Measurements from ENCODE around the gene HMG20B.
A peak's percentile ranks its signal among the peaks of the same experiment; 100 is the strongest.

HMG20B gene

DNA sequence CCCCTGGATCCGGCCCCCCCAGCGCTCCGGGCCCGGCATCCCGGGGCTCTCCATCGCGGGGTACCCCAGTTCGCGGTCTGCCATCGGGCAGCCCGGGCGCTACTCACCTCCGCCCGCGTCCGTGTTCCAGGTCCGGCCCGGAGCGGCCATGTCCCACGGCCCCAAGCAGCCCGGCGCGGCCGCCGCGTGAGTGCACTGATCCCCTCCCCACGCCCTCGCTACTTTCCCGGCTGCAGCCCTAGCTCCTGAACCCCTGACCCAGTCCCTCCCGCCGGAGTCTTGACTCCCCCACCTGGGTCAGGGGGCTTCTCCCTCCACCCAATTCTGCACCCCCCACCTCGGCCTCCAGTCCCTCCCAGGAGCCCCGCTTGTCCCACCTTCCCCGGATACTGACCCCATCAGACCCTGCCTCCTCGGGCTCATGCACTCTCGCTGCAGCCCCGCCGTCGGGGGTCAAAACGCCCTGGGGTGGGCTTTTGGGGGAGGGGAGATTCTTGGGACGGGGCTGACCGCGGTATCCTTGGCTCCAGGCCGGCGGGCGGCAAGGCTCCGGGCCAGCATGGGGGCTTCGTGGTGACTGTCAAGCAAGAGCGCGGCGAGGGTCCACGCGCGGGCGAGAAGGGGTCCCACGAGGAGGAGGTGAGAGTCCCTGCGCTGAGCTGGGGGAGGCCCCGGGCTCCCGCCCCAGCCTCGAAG lies 566 bp downstream of the HMG20B start (continued):
- no peak for TF ChIP-seq PATZ1 (CRISPR knock-in tag; IDR thresholded peaks at IDR 0.05; ENCODE audit: borderline replicate concordance)
- TF ChIP-seq PPARA (CRISPR knock-in tag; IDR thresholded peaks at IDR 0.05; ENCODE audit: borderline replicate concordance): no peak
- TF ChIP-seq ARNTL (CRISPR knock-in tag; IDR thresholded peaks at IDR 0.05; ENCODE audit: borderline replicate concordance, low read depth): no peak
- TF ChIP-seq TOX (CRISPR knock-in tag; IDR thresholded peaks at IDR 0.05; ENCODE audit: borderline replicate concordance): no peak

DNA sequence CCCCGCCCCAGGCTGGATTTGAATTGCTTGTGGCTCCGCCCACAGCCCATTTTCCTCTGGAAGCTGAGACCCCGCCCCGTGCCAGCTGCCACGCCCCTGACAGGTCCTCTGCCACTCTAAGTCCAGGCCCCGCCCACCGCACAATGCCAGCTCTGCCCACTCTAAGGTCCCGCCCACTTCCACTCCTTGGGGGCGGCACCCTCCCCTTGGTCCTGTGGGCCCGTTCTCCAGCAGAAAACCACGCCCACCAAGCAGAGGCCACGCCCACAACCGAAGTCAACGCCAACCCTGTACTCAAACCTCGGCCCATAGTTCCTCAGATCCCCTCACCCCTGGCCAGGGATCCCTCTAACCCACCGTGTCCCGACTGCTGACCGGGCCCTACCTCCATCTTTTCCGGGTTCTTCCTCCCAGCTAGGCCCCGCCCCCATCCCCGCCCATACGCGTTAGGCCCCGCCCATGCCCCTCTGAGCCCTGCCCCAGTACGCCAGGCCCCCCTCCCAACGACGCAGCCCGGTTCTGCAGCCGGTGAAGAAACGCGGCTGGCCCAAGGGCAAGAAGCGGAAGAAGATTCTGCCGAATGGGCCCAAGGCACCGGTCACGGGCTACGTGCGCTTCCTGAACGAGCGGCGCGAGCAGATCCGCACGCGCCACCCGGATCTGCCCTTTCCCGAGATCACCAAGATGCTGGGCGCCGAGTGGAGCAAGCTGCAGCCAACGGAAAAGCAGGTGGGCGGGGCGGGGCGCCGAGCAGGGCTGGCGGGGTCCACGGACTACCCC lies 1.3 kb downstream of the HMG20B start:
- TF ChIP-seq PATZ1 (CRISPR knock-in tag; IDR thresholded peaks at IDR 0.05; ENCODE audit: borderline replicate concordance): no peak
- TF ChIP-seq GLIS3 (CRISPR knock-in tag; IDR thresholded peaks at IDR 0.05): no peak
- no peak for TF ChIP-seq ZNF565 (CRISPR knock-in tag; conservative IDR thresholded peaks at IDR 0.05; ENCODE audit: low read depth)
- no peak for TF ChIP-seq OSR1 (CRISPR knock-in tag; IDR thresholded peaks at IDR 0.05)
- TF ChIP-seq ESRRG (CRISPR knock-in tag; IDR thresholded peaks at IDR 0.05): no peak
- no peak for TF ChIP-seq CSDC2 (CRISPR knock-in tag; IDR thresholded peaks at IDR 0.05)
- TF ChIP-seq, protein P1, sequence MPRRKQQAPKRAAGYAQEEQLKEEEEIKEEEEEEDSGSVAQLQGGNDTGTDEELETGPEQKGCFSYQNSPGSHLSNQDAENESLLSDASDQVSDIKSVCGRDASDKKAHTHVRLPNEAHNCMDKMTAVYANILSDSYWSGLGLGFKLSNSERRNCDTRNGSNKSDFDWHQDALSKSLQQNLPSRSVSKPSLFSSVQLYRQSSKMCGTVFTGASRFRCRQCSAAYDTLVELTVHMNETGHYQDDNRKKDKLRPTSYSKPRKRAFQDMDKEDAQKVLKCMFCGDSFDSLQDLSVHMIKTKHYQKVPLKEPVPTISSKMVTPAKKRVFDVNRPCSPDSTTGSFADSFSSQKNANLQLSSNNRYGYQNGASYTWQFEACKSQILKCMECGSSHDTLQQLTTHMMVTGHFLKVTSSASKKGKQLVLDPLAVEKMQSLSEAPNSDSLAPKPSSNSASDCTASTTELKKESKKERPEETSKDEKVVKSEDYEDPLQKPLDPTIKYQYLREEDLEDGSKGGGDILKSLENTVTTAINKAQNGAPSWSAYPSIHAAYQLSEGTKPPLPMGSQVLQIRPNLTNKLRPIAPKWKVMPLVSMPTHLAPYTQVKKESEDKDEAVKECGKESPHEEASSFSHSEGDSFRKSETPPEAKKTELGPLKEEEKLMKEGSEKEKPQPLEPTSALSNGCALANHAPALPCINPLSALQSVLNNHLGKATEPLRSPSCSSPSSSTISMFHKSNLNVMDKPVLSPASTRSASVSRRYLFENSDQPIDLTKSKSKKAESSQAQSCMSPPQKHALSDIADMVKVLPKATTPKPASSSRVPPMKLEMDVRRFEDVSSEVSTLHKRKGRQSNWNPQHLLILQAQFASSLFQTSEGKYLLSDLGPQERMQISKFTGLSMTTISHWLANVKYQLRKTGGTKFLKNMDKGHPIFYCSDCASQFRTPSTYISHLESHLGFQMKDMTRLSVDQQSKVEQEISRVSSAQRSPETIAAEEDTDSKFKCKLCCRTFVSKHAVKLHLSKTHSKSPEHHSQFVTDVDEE (CRISPR knock-in tag; IDR thresholded peaks at IDR 0.05): no peak
- TF ChIP-seq RARB (CRISPR knock-in tag; IDR thresholded peaks at IDR 0.05): no peak
- TF ChIP-seq ZFP30 (CRISPR knock-in tag; IDR thresholded peaks at IDR 0.05): no peak
- TF ChIP-seq ZNF8 (CRISPR knock-in tag; IDR thresholded peaks at IDR 0.05): no peak
- peak; percentile 60 for ATAC-seq

DNA sequence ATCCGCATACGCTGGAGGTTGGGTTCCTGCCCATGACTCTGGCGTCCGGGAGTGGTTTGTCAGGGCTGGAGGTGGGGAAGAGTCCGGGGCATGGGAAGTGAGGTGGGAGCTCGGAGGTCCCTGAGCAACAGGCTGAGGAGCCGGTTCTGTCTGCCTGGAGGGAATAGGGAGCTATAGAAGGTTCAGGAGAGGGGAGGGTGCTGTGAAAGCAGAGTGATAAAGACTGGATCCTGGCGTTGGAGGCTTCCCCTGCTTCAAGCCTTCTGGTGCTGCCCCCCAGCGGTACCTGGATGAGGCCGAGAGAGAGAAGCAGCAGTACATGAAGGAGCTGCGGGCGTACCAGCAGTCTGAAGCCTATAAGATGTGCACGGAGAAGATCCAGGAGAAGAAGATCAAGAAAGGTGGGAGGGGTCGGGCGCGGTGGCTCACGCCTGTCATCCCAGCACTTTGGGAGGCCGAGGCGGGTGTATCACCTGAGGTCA lies 2.6 kb downstream of the HMG20B start:
- TF ChIP-seq, protein P2, sequence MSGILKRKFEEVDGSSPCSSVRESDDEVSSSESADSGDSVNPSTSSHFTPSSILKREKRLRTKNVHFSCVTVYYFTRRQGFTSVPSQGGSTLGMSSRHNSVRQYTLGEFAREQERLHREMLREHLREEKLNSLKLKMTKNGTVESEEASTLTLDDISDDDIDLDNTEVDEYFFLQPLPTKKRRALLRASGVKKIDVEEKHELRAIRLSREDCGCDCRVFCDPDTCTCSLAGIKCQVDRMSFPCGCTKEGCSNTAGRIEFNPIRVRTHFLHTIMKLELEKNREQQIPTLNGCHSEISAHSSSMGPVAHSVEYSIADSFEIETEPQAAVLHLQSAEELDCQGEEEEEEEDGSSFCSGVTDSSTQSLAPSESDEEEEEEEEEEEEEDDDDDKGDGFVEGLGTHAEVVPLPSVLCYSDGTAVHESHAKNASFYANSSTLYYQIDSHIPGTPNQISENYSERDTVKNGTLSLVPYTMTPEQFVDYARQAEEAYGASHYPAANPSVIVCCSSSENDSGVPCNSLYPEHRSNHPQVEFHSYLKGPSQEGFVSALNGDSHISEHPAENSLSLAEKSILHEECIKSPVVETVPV (CRISPR knock-in tag; IDR thresholded peaks at IDR 0.05): no peak
- TF ChIP-seq, protein P3, sequence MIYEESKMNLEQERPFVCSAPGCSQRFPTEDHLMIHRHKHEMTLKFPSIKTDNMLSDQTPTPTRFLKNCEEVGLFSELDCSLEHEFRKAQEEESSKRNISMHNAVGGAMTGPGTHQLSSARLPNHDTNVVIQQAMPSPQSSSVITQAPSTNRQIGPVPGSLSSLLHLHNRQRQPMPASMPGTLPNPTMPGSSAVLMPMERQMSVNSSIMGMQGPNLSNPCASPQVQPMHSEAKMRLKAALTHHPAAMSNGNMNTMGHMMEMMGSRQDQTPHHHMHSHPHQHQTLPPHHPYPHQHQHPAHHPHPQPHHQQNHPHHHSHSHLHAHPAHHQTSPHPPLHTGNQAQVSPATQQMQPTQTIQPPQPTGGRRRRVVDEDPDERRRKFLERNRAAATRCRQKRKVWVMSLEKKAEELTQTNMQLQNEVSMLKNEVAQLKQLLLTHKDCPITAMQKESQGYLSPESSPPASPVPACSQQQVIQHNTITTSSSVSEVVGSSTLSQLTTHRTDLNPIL (CRISPR knock-in tag; IDR thresholded peaks at IDR 0.05; ENCODE audit: low read depth): no peak
- TF ChIP-seq ZNF70 (CRISPR knock-in tag; IDR thresholded peaks at IDR 0.05) (no peak), TCF4 (CRISPR knock-in tag; IDR thresholded peaks at IDR 0.05; ENCODE audit: borderline replicate concordance) (no peak), ARNTL (CRISPR knock-in tag; IDR thresholded peaks at IDR 0.05; ENCODE audit: borderline replicate concordance, low read depth) (no peak), ISL1 (CRISPR knock-in tag; IDR thresholded peaks at IDR 0.05) (no peak)
- no peak for ATAC-seq

All from SK-N-SH treated with all-trans-retinoic acid at 6 μM for 48 hours (cell line).